ENCODE measurements around the gene EPB41. TPM values are rescaled to one million over a fixed set of nuclear protein-coding genes. Genes with fewer than 3 reads are reported as not detected.

EPB41 gene
- total RNA-seq, 1 experiment from 2014 or later, result 20.2 TPM

- ChIA-PET CTCF (no interaction called here), POLR2A (no interaction called here)
- intact Hi-C loops (cut with micrococcal nuclease; ENCODE audit: unreplicated experiment), result no loop called here
- TF ChIP-seq SIN3A (IDR thresholded peaks at IDR 0.05; ENCODE audit: borderline replicate concordance, insufficient read depth, low read depth, low read length) (no peak), POLR2AphosphoS5 (IDR thresholded peaks at IDR 0.05; ENCODE audit: low read depth, low read length) (no peak), TCF7L2 (IDR thresholded peaks at IDR 0.05; ENCODE audit: low read depth, low read length) (no peak)
- TF ChIP-seq, protein P1, sequence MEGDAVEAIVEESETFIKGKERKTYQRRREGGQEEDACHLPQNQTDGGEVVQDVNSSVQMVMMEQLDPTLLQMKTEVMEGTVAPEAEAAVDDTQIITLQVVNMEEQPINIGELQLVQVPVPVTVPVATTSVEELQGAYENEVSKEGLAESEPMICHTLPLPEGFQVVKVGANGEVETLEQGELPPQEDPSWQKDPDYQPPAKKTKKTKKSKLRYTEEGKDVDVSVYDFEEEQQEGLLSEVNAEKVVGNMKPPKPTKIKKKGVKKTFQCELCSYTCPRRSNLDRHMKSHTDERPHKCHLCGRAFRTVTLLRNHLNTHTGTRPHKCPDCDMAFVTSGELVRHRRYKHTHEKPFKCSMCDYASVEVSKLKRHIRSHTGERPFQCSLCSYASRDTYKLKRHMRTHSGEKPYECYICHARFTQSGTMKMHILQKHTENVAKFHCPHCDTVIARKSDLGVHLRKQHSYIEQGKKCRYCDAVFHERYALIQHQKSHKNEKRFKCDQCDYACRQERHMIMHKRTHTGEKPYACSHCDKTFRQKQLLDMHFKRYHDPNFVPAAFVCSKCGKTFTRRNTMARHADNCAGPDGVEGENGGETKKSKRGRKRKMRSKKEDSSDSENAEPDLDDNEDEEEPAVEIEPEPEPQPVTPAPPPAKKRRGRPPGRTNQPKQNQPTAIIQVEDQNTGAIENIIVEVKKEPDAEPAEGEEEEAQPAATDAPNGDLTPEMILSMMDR (IDR thresholded peaks at IDR 0.05), result no peak
- TF ChIP-seq, protein P2, sequence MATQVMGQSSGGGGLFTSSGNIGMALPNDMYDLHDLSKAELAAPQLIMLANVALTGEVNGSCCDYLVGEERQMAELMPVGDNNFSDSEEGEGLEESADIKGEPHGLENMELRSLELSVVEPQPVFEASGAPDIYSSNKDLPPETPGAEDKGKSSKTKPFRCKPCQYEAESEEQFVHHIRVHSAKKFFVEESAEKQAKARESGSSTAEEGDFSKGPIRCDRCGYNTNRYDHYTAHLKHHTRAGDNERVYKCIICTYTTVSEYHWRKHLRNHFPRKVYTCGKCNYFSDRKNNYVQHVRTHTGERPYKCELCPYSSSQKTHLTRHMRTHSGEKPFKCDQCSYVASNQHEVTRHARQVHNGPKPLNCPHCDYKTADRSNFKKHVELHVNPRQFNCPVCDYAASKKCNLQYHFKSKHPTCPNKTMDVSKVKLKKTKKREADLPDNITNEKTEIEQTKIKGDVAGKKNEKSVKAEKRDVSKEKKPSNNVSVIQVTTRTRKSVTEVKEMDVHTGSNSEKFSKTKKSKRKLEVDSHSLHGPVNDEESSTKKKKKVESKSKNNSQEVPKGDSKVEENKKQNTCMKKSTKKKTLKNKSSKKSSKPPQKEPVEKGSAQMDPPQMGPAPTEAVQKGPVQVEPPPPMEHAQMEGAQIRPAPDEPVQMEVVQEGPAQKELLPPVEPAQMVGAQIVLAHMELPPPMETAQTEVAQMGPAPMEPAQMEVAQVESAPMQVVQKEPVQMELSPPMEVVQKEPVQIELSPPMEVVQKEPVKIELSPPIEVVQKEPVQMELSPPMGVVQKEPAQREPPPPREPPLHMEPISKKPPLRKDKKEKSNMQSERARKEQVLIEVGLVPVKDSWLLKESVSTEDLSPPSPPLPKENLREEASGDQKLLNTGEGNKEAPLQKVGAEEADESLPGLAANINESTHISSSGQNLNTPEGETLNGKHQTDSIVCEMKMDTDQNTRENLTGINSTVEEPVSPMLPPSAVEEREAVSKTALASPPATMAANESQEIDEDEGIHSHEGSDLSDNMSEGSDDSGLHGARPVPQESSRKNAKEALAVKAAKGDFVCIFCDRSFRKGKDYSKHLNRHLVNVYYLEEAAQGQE (IDR thresholded peaks at IDR 0.05; ENCODE audit: insufficient read depth in 1 of 2, low read depth in 2 of 2, low read length in 1 of 2), result no peak
- no peaks in the 10 kb centered on the region for H3K9me3 ChIP-seq (ENCODE audit: control insufficient read depth, insufficient read depth, low read depth, low read length)
- H3K4me3 ChIP-seq (ENCODE audit: low read depth in 2 of 2, low read length in 2 of 2), result no peak overlapping the region
- H3K36me3 ChIP-seq (ENCODE audit: control insufficient read depth, insufficient read depth, low read length), result no peaks in the 10 kb centered on the region
- no peak overlapping the region for H3K27ac ChIP-seq (ENCODE audit: low read length)
- ATAC-seq (no peak), DNase-seq (ENCODE audit: low read depth, low spot score) (no peak)
- no peaks in the 10 kb centered on the region for H3K27me3 ChIP-seq (ENCODE audit: control insufficient read depth, insufficient read depth, low read length)
- in situ Hi-C loops (cut with HindIII; ENCODE audit: low pct_unique_long_range_greater_than_20kb, low sequenced_read_pairs), result no loop called here
- H3K4me1 ChIP-seq (ENCODE audit: control insufficient read depth, insufficient read depth, low read length), result no peaks in the 10 kb centered on the region
- BruUV-seq (replicated peaks), result no TSS peak
These were observed 16.6 kb upstream of the EPB41 start for GRCh38 chr1:28897789-28898188.

- ChIA-PET POLR2A (no interaction called here), CTCF (no interaction called here)
- TF ChIP-seq, protein P1 (IDR thresholded peaks at IDR 0.05), result no peak
- TF ChIP-seq, protein P2 (IDR thresholded peaks at IDR 0.05; ENCODE audit: insufficient read depth in 1 of 2, low read depth in 2 of 2, low read length in 1 of 2), result no peak
- TF ChIP-seq TCF7L2 (IDR thresholded peaks at IDR 0.05; ENCODE audit: low read depth, low read length), result no peak
- TF ChIP-seq POLR2AphosphoS5 (IDR thresholded peaks at IDR 0.05; ENCODE audit: low read depth, low read length), result no peak
- TF ChIP-seq SIN3A (IDR thresholded peaks at IDR 0.05; ENCODE audit: borderline replicate concordance, insufficient read depth, low read depth, low read length), result no peak
- no peak for ATAC-seq
- Histone ChIP-seq H3K27ac (ENCODE audit: low read length) (no peak overlapping the region), H3K9me3 (ENCODE audit: control insufficient read depth, insufficient read depth, low read depth, low read length) (no peaks in the 10 kb centered on the region), H3K4me1 (ENCODE audit: control insufficient read depth, insufficient read depth, low read length) (no peaks in the 10 kb centered on the region), H3K4me3 (ENCODE audit: low read depth in 2 of 2, low read length in 2 of 2) (no peak overlapping the region), H3K27me3 (ENCODE audit: control insufficient read depth, insufficient read depth, low read length) (no peaks in the 10 kb centered on the region), H3K36me3 (ENCODE audit: control insufficient read depth, insufficient read depth, low read length) (no peaks in the 10 kb centered on the region)
- no TSS peak for BruUV-seq (replicated peaks)
- DNase-seq (ENCODE audit: low read depth, low spot score), result no peak
- intact Hi-C loops (cut with micrococcal nuclease; ENCODE audit: unreplicated experiment) (no loop called here), in situ Hi-C loops (cut with HindIII; ENCODE audit: low pct_unique_long_range_greater_than_20kb, low sequenced_read_pairs) (no loop called here)
These were observed 15.9 kb upstream of the EPB41 start for GRCh38 chr1:28898405-28898881.
